H1 (cell line): Measurements from ENCODE around the gene TCN2. TPM values are rescaled to one million over a fixed set of nuclear protein-coding genes. Genes with fewer than 3 reads are reported as not detected.

Source experiments
- CTCF ChIA-PET: fragments of 300-600 bp; sonication (Branson Sonifier 250); formaldehyde crosslinking; loops from one replicate; lab custom pipeline; 2021; ENCODE audit not compliant: partially characterized antibody; lab: Charles Lee
- POLR2A ChIA-PET: fragments of 300-600 bp; sonication (Branson Sonifier 250); formaldehyde crosslinking; loops from one replicate; lab custom pipeline; 2021; ENCODE audit warnings: inconsistent platforms; ENCODE audit not compliant: partially characterized antibody; lab: Charles Lee
- DNase-seq, 2 experiments: peaks; one replicate each; pipeline versions ENCODE4 v3.0.0 to v3.0.0-alpha.2; 2010 to 2022; ENCODE audit warnings: low spot score in 2 of 2, low read depth in 1 of 2, mixed read lengths in 1 of 2
- FAIRE-seq: peaks from 2 replicates; lab custom pipeline; 2011; peaks lifted over from hg19 to GRCh38; lab: Jason Lieb, UNC
- H2AFZ ChIP-seq: 2 replicates; pipeline ENCODE4 v1.8.1; 2012; ENCODE audit warnings: low read length, inconsistent platforms
- H2AK5ac ChIP-seq: 2 replicates; pipeline ENCODE4 v1.6.1; 2013; ENCODE audit warnings: low read depth, low read length
- H2BK120ac ChIP-seq: replicated peaks from 2 replicates; pipeline ENCODE3; 2013; ENCODE audit warnings: low read depth, low read length, inconsistent platforms
- H2BK12ac ChIP-seq: 2 replicates; pipeline ENCODE4 v1.6.1; 2013; ENCODE audit warnings: low read depth, low read length
- H2BK15ac ChIP-seq: 2 replicates; pipeline ENCODE4 v1.6.1; 2013; ENCODE audit warnings: low read length
- H2BK20ac ChIP-seq: 2 replicates; pipeline ENCODE4 v1.6.1; 2013; ENCODE audit warnings: low read length
- H2BK5ac ChIP-seq: 2 replicates; pipeline ENCODE4 v1.6.1; 2013; ENCODE audit warnings: low read depth, low read length
- H3K14ac ChIP-seq: 2 replicates; pipeline ENCODE4 v1.6.1; 2013; ENCODE audit warnings: inconsistent platforms; ENCODE audit not compliant: insufficient read length
- H3K18ac ChIP-seq: 2 replicates; pipeline ENCODE4 v1.6.1; 2013; ENCODE audit warnings: low read length; ENCODE audit errors: extremely low read depth
- H3K23ac ChIP-seq: 2 replicates; pipeline ENCODE4 v1.6.1; 2013; ENCODE audit warnings: inconsistent platforms; ENCODE audit not compliant: insufficient read length
- H3K23me2 ChIP-seq: 2 replicates; pipeline ENCODE4 v1.6.1; 2013; ENCODE audit warnings: low read depth, low read length
- H3K27ac ChIP-seq: 2 replicates; pipeline ENCODE4 v1.6.1; 2011; ENCODE audit warnings: low read depth, low read length, inconsistent platforms
- H3K27me3 ChIP-seq, 4 experiments: replicated peaks in 1 of 4; 1 replicate in 1 of 4; 2 replicates in 3 of 4; pipeline versions ENCODE4 v1.6.1 to v1.8.1; 2011 to 2013; ENCODE audit warnings: low read length in 3 of 4, mild to moderate bottlenecking in 3 of 4, inconsistent platforms in 2 of 4, mixed read lengths in 2 of 4, moderate library complexity in 1 of 4; ENCODE audit not compliant: control insufficient read depth in 3 of 4, insufficient read depth in 3 of 4; ENCODE audit errors: extremely low read depth in 1 of 4
- H3K36me3 ChIP-seq, 4 experiments: 2 replicates each; pipeline versions ENCODE4 v1.6.1 to v1.8.1; 2011 to 2013; ENCODE audit warnings: mild to moderate bottlenecking in 4 of 4, low read length in 3 of 4, moderate library complexity in 2 of 4, control low read depth in 1 of 4, inconsistent platforms in 1 of 4; ENCODE audit not compliant: insufficient read depth in 4 of 4, control insufficient read depth in 2 of 4
- H3K4ac ChIP-seq: replicated peaks from 2 replicates; pipeline ENCODE3; 2013; ENCODE audit warnings: low read length, low read depth, mixed read lengths, inconsistent platforms; ENCODE audit not compliant: insufficient read length
- H3K4me1 ChIP-seq, 4 experiments: replicated peaks in 1 of 4; 1 replicate in 1 of 4; 2 replicates in 3 of 4; pipeline versions ENCODE4 v1.6.1 to v1.8.1; 2011 to 2013; ENCODE audit warnings: low read length in 3 of 4, inconsistent platforms in 2 of 4, mixed read lengths in 1 of 4; ENCODE audit not compliant: insufficient read depth in 4 of 4, control insufficient read depth in 3 of 4
- H3K4me2 ChIP-seq, 2 experiments: 2 replicates each; pipeline versions ENCODE4 v1.6.1 to v1.8.1; 2011 to 2013; ENCODE audit warnings: low read depth in 2 of 2, low read length in 2 of 2, control low read depth in 1 of 2, inconsistent platforms in 1 of 2, mild to moderate bottlenecking in 1 of 2; ENCODE audit not compliant: insufficient read depth in 1 of 2
- H3K4me3 ChIP-seq, 4 experiments: fragments of 200-600, 300-600 bp in 1 of 4; sonication (generic), shearing (Covaris generic), sonication (Bioruptor Twin) in 1 of 4; 2 replicates each; pipeline versions ENCODE4 v1.5.1 to v1.8.1; 2011 to 2016; ENCODE audit warnings: low read length in 4 of 4, low read depth in 3 of 4, control low read depth in 2 of 4, inconsistent platforms in 2 of 4, mild to moderate bottlenecking in 2 of 4, mixed read lengths in 1 of 4, moderate library complexity in 1 of 4; ENCODE audit not compliant: insufficient read depth in 2 of 4; ENCODE audit errors: extremely low read depth in 1 of 4
- H3K56ac ChIP-seq: replicated peaks from 2 replicates; pipeline ENCODE3; 2013; ENCODE audit warnings: low read depth, mild to moderate bottlenecking, mixed read lengths, low read length, inconsistent platforms; ENCODE audit not compliant: insufficient read length
- H3K79me1 ChIP-seq: 2 replicates; pipeline ENCODE4 v1.6.1; 2013; ENCODE audit warnings: low read depth, low read length, control low read depth
- H3K79me2 ChIP-seq, 2 experiments: 2 replicates each; pipeline versions ENCODE4 v1.6.1 to v1.8.1; 2012 to 2013; ENCODE audit warnings: low read length in 2 of 2, mild to moderate bottlenecking in 2 of 2, inconsistent platforms in 1 of 2; ENCODE audit not compliant: insufficient read depth in 2 of 2, control insufficient read depth in 1 of 2
- H3K9ac ChIP-seq, 4 experiments: replicated peaks in 1 of 4; 1 replicate in 1 of 4; 2 replicates in 3 of 4; pipeline versions ENCODE4 v1.6.1 to v1.8.1; 2011 to 2013; ENCODE audit warnings: low read depth in 3 of 4, low read length in 3 of 4, control low read depth in 2 of 4, mild to moderate bottlenecking in 2 of 4, moderate library complexity in 2 of 4, inconsistent platforms in 1 of 4; ENCODE audit errors: extremely low read depth in 1 of 4
- H3K9me3 ChIP-seq, 2 experiments: 2 replicates each; pipeline versions ENCODE4 v1.6.1 to v1.8.1; 2012 to 2013; ENCODE audit warnings: mild to moderate bottlenecking in 2 of 2, moderate library complexity in 2 of 2, control low read depth in 1 of 2, inconsistent platforms in 1 of 2, low read depth in 1 of 2, low read length in 1 of 2, mixed read lengths in 1 of 2; ENCODE audit not compliant: insufficient read depth in 2 of 2
- H4K20me1 ChIP-seq, 2 experiments: replicated peaks in 1 of 2; 2 replicates each; pipeline versions ENCODE3 to v1.8.1; 2011 to 2013; ENCODE audit warnings: inconsistent platforms in 2 of 2, low read length in 2 of 2, mild to moderate bottlenecking in 1 of 2; ENCODE audit not compliant: insufficient read depth in 2 of 2, control insufficient read depth in 1 of 2
- H4K5ac ChIP-seq: 2 replicates; pipeline ENCODE4 v1.6.1; 2013; ENCODE audit warnings: low read length, low read depth, mixed read lengths, inconsistent platforms; ENCODE audit not compliant: insufficient read length
- H4K8ac ChIP-seq: 2 replicates; pipeline ENCODE4 v1.8.0; 2013; ENCODE audit warnings: mild to moderate bottlenecking, moderate library complexity, low read length, inconsistent platforms; ENCODE audit not compliant: insufficient read depth; ENCODE audit errors: extremely low read depth
- H4K91ac ChIP-seq: replicated peaks from 2 replicates; pipeline ENCODE3; 2013; ENCODE audit warnings: low read length, mixed read lengths, inconsistent platforms; ENCODE audit not compliant: insufficient read length
- BCL11A ChIP-seq, 2 experiments: IDR thresholded peaks; one replicate each; pipeline ENCODE4 v1.6.1; 2011; ENCODE audit warnings: low read depth in 2 of 2, low read length in 2 of 2, mild to moderate bottlenecking in 2 of 2
- CHD1 ChIP-seq: IDR thresholded peaks from 2 replicates; pipeline ENCODE4 v1.6.1; 2012; ENCODE audit warnings: low read depth, low read length, improper control_type of control experiment
- CREB1 ChIP-seq: IDR thresholded peaks from 2 replicates; pipeline ENCODE4 v1.6.1; 2012; ENCODE audit warnings: inconsistent platforms
- E2F6 ChIP-seq: IDR thresholded peaks from 2 replicates; pipeline ENCODE4 v1.6.1; 2012; ENCODE audit warnings: inconsistent platforms
- EP300 ChIP-seq, 2 experiments: IDR thresholded peaks; 1 replicate in 1 of 2; 2 replicates in 1 of 2; pipeline ENCODE4 v1.6.1; 2011 to 2012; ENCODE audit warnings: low read depth in 2 of 2, low read length in 2 of 2, mild to moderate bottlenecking in 2 of 2, borderline replicate concordance in 1 of 2, inconsistent platforms in 1 of 2, moderate library complexity in 1 of 2
- PHF8 ChIP-seq: fragments of 200-600 bp; sonication (generic); conservative IDR thresholded peaks from 2 replicates; pipeline ENCODE4 v1.7.1; 2012; ENCODE audit warnings: low read depth, mild to moderate bottlenecking, inconsistent platforms, low read length, moderate library complexity
- POLR2A ChIP-seq, 2 experiments: IDR thresholded peaks; 1 replicate in 1 of 2; 2 replicates in 1 of 2; pipeline ENCODE4 v1.6.1; 2011; ENCODE audit warnings: low read depth in 2 of 2, low read length in 2 of 2, mild to moderate bottlenecking in 2 of 2; ENCODE audit errors: control extremely low read depth in 1 of 2
- RAD21 ChIP-seq, 2 experiments: IDR thresholded peaks in 1 of 2; conservative IDR thresholded peaks in 1 of 2; 2 replicates each; pipeline ENCODE4 v1.6.1; 2011; ENCODE audit warnings: low read depth in 2 of 2, low read length in 2 of 2, improper control_type of control experiment in 1 of 2, inconsistent platforms in 1 of 2, mild to moderate bottlenecking in 1 of 2, moderate library complexity in 1 of 2
- SP2 ChIP-seq: IDR thresholded peaks from 2 replicates; pipeline ENCODE4 v1.6.1; 2012; ENCODE audit warnings: mild to moderate bottlenecking, low read length, inconsistent platforms
- TAF1 ChIP-seq: IDR thresholded peaks from 2 replicates; pipeline ENCODE4 v1.6.1; 2011; ENCODE audit warnings: mild to moderate bottlenecking, low read depth, low read length
- TCF12 ChIP-seq: IDR thresholded peaks from 2 replicates; pipeline ENCODE4 v1.6.1; 2011; ENCODE audit warnings: low read depth, mild to moderate bottlenecking, low read length
- YY1 ChIP-seq: IDR thresholded peaks from 2 replicates; pipeline ENCODE4 v1.6.1; 2011; ENCODE audit warnings: low read depth, mild to moderate bottlenecking, low read length
- WGBS, 2 experiments: shearing (Covaris generic) in 1 of 2; methylation state at CpG; one replicate each; pipeline versions ENCODE4 v1.1.6 to v1.1.7; 2013 to 2015; ENCODE audit warnings: low lambda C conversion rate in 2 of 2, mixed read lengths in 2 of 2, inconsistent platforms in 1 of 2, low coverage in 1 of 2, missing lambda C conversion rate in 1 of 2; ENCODE audit not compliant: insufficient replicate concordance in 2 of 2, insufficient coverage in 1 of 2, insufficient read length in 1 of 2; ENCODE audit errors: extremely low coverage in 1 of 2, missing lambda C conversion rate in 1 of 2; 5-methylcytosine and 5-hydroxymethylcytosine counted together
- polyA plus RNA-seq, 7 experiments: library from polyadenylated mRNA; depleted of rRNA in 3 of 7; stranded (reverse) in 5 of 7; unstranded in 2 of 7; fragments of >200 nt in 5 of 7; fragments of 200-250 nt in 2 of 7; gene quantifications; 1 replicate in 5 of 7; 2 replicates in 1 of 7; 4 replicates in 1 of 7; pipeline versions ENCODE4 v1.2.1 to v1.2.3, GENCODE V29; 2011 to 2013; ENCODE audit warnings: missing spikeins in 2 of 7, mixed read lengths in 2 of 7
- total RNA-seq: library from RNA; stranded (reverse); fragmentation: NEBNext Ultra II Directional; extraction: Animal tissue kit (Norgen Biotek cat#: 25700); gene quantifications from 2 replicates; pipeline ENCODE4 v1.2.1, GENCODE V29; 2021
- TF ChIP-seq, protein P1 (sequence below): IDR thresholded peaks from 2 replicates; pipeline ENCODE4 v1.6.1; 2011; ENCODE audit warnings: low read depth, mild to moderate bottlenecking, low read length; ENCODE audit not compliant: insufficient read depth

TCN2 gene
- total and polyA plus RNA-seq, 2 of the 8 experiments (the other 6 are each of a cell fraction or from before 2014, with no cell fraction given), result 30.0 to 87.8 TPM

DNA sequence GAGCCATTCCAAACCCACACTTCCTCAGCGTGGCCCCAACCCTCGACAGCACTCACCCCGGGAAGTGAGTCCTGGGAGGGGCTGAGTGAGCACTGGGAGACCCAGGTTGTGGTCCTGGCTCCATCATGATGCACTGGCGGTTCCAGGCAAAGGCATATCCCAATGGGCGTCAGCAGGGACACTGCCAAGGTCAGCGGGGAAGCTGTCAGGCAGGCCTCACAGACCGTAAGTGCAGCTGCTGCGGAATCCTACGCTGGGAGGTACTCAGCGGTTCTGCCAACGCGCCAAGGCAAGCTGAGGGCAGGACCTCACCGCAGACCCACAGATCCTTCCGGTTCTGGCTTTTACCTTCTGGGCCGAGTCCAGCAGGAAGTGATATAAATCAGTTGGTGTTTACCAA lies 31.1 kb upstream of the TCN2 start:
- ChIA-PET CTCF (interaction anchor here (1.0 to 2.4 kb wide), 4 partner anchors 9 to 21 kb away, joined by 3 to 7 read pairs (median 3); no protein-coding TSS in a partner anchor), POLR2A (interaction anchor here (1.9 to 6.7 kb wide), 3 partner anchors 11 to 14 kb away, joined by 10 to 64 read pairs (median 11); partner anchors contain the start of gene PES1)
- no peak for DNase-seq
- H2BK5ac ChIP-seq, result no peak overlapping the region
- 86% methylated on average over 15 of the region's 15 CpGs; no CpG with 5 or more reads in 1 of the 2 experiments for WGBS, 2 experiments
- no peak overlapping the region for H3K4me2 ChIP-seq
- H4K91ac ChIP-seq, result no peak overlapping the region
- no peak overlapping the region for H2BK20ac ChIP-seq
- no peak overlapping the region for H3K23ac ChIP-seq
- H4K8ac ChIP-seq, result no peak overlapping the region
- no peak overlapping the region for H2BK15ac ChIP-seq
- no peak overlapping the region for H3K18ac ChIP-seq
- H3K14ac ChIP-seq, result no peak overlapping the region
- H3K23me2 ChIP-seq, result peaks cover 10% of the 10 kb centered on the region; the same call in 1 of the 2 replicates
- no peak for FAIRE-seq
- no peak overlapping the region for H4K5ac ChIP-seq
- no peak overlapping the region for H2AK5ac ChIP-seq
- no peak overlapping the region for H2BK120ac ChIP-seq
- H3K27me3 ChIP-seq, result no peaks in the 10 kb centered on the region
- no peak overlapping the region for H2AFZ ChIP-seq
- H3K9ac ChIP-seq, result no peak overlapping the region
- no peaks in the 10 kb centered on the region; a peak in 1 of 4 replicates for H3K79me2 ChIP-seq
- H3K79me1 ChIP-seq, result peaks cover 3% of the 10 kb centered on the region; the same call in 1 of the 2 replicates
- peaks cover 19 to 43% (median 40%) of the 10 kb centered on the region in 4 experiments; a peak in 7 of 8 replicates for H3K36me3 ChIP-seq
- no peaks in the 10 kb centered on the region for H3K9me3 ChIP-seq
- no peak overlapping the region for H3K4ac ChIP-seq
- H2BK12ac ChIP-seq, result no peak overlapping the region
- no peak overlapping the region for H3K4me3 ChIP-seq
- H3K27ac ChIP-seq, result no peak overlapping the region
- no peak overlapping the region for H3K56ac ChIP-seq
- peaks cover 0 to 11% of the 10 kb centered on the region in 2 experiments for H4K20me1 ChIP-seq
- peaks cover 0 to 15% (median 5%) of the 10 kb centered on the region in 4 experiments; a peak in 5 of 7 replicates for H3K4me1 ChIP-seq
- TF ChIP-seq E2F6 (no peak), TAF1 (no peak), EP300 (IDR thresholded peaks at IDR 0.05; ENCODE audit: borderline replicate concordance in 1 of 2, low read depth in 2 of 2, low read length in 2 of 2) (no peak), TCF12 (no peak), RAD21 (IDR thresholded peaks at IDR 0.05 in 1 of 2, conservative IDR thresholded peaks at IDR 0.05 in 1 of 2; ENCODE audit: low read depth in 2 of 2, low read length in 2 of 2) (no peak), YY1 (no peak), PHF8 (no peak), POLR2A (IDR thresholded peaks at IDR 0.05; ENCODE audit: control extremely low read depth in 1 of 2, low read depth in 2 of 2, low read length in 2 of 2) (no peak), BCL11A (IDR thresholded peaks at IDR 0.05; ENCODE audit: low read depth in 2 of 2, low read length in 2 of 2) (no peak), CHD1 (no peak), CREB1 (no peak), SP2 (no peak)
- TF ChIP-seq, protein P1, sequence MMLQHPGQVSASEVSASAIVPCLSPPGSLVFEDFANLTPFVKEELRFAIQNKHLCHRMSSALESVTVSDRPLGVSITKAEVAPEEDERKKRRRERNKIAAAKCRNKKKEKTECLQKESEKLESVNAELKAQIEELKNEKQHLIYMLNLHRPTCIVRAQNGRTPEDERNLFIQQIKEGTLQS, result no peak
